Fibroblast of lung (primary cell): Measurements from ENCODE around the gene SEC24D. TPM values are rescaled to one million over a fixed set of nuclear protein-coding genes. Genes with fewer than 3 reads are reported as not detected.

ENCODE experiments used
- DNase-seq, 2 donors: peaks; one replicate each; pipeline versions ENCODE4 v3.0.0 to v3.0.0-alpha.2; 2010; ENCODE audit warnings: low read depth in 2 of 2
- H2AFZ ChIP-seq: 2 replicates; pipeline ENCODE4 v1.5.1; 2012; ENCODE audit warnings: low read length, control low read depth, inconsistent platforms
- H3K27ac ChIP-seq: 2 replicates; pipeline ENCODE4 v1.5.1; 2011; ENCODE audit warnings: low read length, control low read depth; ENCODE audit not compliant: insufficient read depth
- H3K27me3 ChIP-seq: 2 replicates; pipeline ENCODE4 v1.5.1; 2011; ENCODE audit warnings: mild to moderate bottlenecking, low read length; ENCODE audit not compliant: control insufficient read depth, insufficient read depth
- H3K36me3 ChIP-seq: 2 replicates; pipeline ENCODE4 v1.5.1; 2011; ENCODE audit warnings: low read length; ENCODE audit not compliant: control insufficient read depth, insufficient read depth
- H3K4me1 ChIP-seq: 2 replicates; pipeline ENCODE4 v1.5.1; 2011; ENCODE audit warnings: low read length; ENCODE audit not compliant: control insufficient read depth, insufficient read depth; ENCODE audit errors: extremely low read depth
- H3K4me2 ChIP-seq: 2 replicates; pipeline ENCODE4 v1.5.1; 2011; ENCODE audit warnings: low read length, control low read depth; ENCODE audit not compliant: insufficient read depth; ENCODE audit errors: extremely low read depth
- H3K4me3 ChIP-seq, 4 experiments: fragments of 200-600 bp in 1 of 4; sonication (generic) in 1 of 4; replicated peaks in 1 of 4; 2 replicates each; pipeline ENCODE4 v1.5.1; 2011 to 2016; ENCODE audit warnings: low read length in 4 of 4, low read depth in 3 of 4, mild to moderate bottlenecking in 3 of 4, control low read depth in 2 of 4, inconsistent platforms in 1 of 4, mixed read lengths in 1 of 4; ENCODE audit not compliant: insufficient read depth in 1 of 4; ENCODE audit errors: control extremely low read depth in 1 of 4
- H3K79me2 ChIP-seq: 2 replicates; pipeline ENCODE4 v1.5.1; 2012; ENCODE audit warnings: mild to moderate bottlenecking, low read length, inconsistent platforms; ENCODE audit not compliant: control insufficient read depth, insufficient read depth
- H3K9ac ChIP-seq: 2 replicates; pipeline ENCODE4 v1.5.1; 2011; ENCODE audit warnings: mild to moderate bottlenecking, low read length, control low read depth; ENCODE audit not compliant: insufficient read depth
- H3K9me3 ChIP-seq: 2 replicates; pipeline ENCODE4 v1.5.1; 2012; ENCODE audit warnings: low read depth, low read length; ENCODE audit not compliant: control insufficient read depth, insufficient read depth
- H4K20me1 ChIP-seq: 2 replicates; pipeline ENCODE4 v1.5.1; 2011; ENCODE audit warnings: low read length; ENCODE audit not compliant: control insufficient read depth, insufficient read depth; ENCODE audit errors: extremely low read depth
- CTCF ChIP-seq, 2 donors: IDR thresholded peaks in 1 of 2; conservative IDR thresholded peaks in 1 of 2; 1 replicate in 1 of 2; 2 replicates in 1 of 2; pipeline ENCODE4 v1.5.1; 2011 to 2012; ENCODE audit warnings: low read length in 2 of 2, control low read depth in 1 of 2, inconsistent platforms in 1 of 2, low read depth in 1 of 2, mild to moderate bottlenecking in 1 of 2
- EZH2 ChIP-seq: IDR thresholded peaks from 2 replicates; pipeline ENCODE4 v1.5.1; 2012; ENCODE audit warnings: low read length, control low read depth, mild to moderate bottlenecking; ENCODE audit errors: missing control alignments
- polyA plus RNA-seq, 2 donors: library from polyadenylated mRNA; depleted of rRNA in 1 of 2; stranded (reverse) in 1 of 2; unstranded in 1 of 2; fragments of >200 nt; gene quantifications; 2 replicates each; pipeline ENCODE4 v1.2.1, GENCODE V29; 2011 to 2012; ENCODE audit warnings: missing spikeins in 1 of 2
- total RNA-seq: library from RNA; depleted of rRNA; stranded (reverse); fragments of >200 nt; gene quantifications from 2 replicates; pipeline ENCODE4 v1.2.1, GENCODE V29; 2014

SEC24D gene
- total and polyA plus RNA-seq, 2 donors (not counting 1 experiment from before 2014, with no cell fraction given), result 64.6 to 105 TPM

GRCh38 chr4:118803253-118803652 is 32.7 kb downstream of the SEC24D start:
- H3K79me2 ChIP-seq, result peaks cover 46% of the 10 kb centered on the region

GRCh38 chr4:118801895-118802575 is 33.9 kb downstream of the SEC24D start:
- H2AFZ ChIP-seq, result no peak overlapping the region
- H4K20me1 ChIP-seq, result peaks cover 2% of the 10 kb centered on the region
- H3K4me3 ChIP-seq, result no peak overlapping the region
- H3K27me3 ChIP-seq, result no peaks in the 10 kb centered on the region
- H3K9me3 ChIP-seq, result no peaks in the 10 kb centered on the region
- no peaks in the 10 kb centered on the region for H3K4me1 ChIP-seq
- peaks cover 35% of the 10 kb centered on the region for H3K79me2 ChIP-seq
- no peak overlapping the region for H3K4me2 ChIP-seq
- H3K9ac ChIP-seq, result no peak overlapping the region
- peaks cover 31% of the 10 kb centered on the region for H3K36me3 ChIP-seq
- no peak for DNase-seq
- TF ChIP-seq CTCF (conservative IDR thresholded peaks at IDR 0.05 in 1 of 2, IDR thresholded peaks at IDR 0.05 in 1 of 2; ENCODE audit: low read depth in 1 of 2, low read length in 2 of 2) (no peak), EZH2 (no peak)
- no peak overlapping the region for H3K27ac ChIP-seq

More at GRCh38 chr4:118803253-118803652, 32.7 kb downstream of the SEC24D start:
- H3K9me3 ChIP-seq, result no peaks in the 10 kb centered on the region
- no peak overlapping the region for H3K4me3 ChIP-seq
- H3K27ac ChIP-seq, result no peak overlapping the region
- TF ChIP-seq EZH2 (no peak), CTCF (conservative IDR thresholded peaks at IDR 0.05 in 1 of 2, IDR thresholded peaks at IDR 0.05 in 1 of 2; ENCODE audit: low read depth in 1 of 2, low read length in 2 of 2) (no peak)
- no peak overlapping the region for H3K9ac ChIP-seq
- H3K4me1 ChIP-seq, result no peaks in the 10 kb centered on the region
- peaks cover 30% of the 10 kb centered on the region for H3K36me3 ChIP-seq
- H2AFZ ChIP-seq, result no peak overlapping the region
- no peaks in the 10 kb centered on the region for H3K27me3 ChIP-seq
- no peak for DNase-seq
- H4K20me1 ChIP-seq, result peaks cover 2% of the 10 kb centered on the region
- H3K4me2 ChIP-seq, result no peak overlapping the region

GRCh38 chr4:118799231-118799942 is 36.5 kb downstream of the SEC24D start:
- DNase-seq, result no peak
- Histone ChIP-seq H3K27ac (no peak overlapping the region), H3K9ac (no peak overlapping the region), H4K20me1 (peaks cover 2% of the 10 kb centered on the region), H3K36me3 (peaks cover 29% of the 10 kb centered on the region), H3K4me2 (no peak overlapping the region), H3K4me1 (no peaks in the 10 kb centered on the region), H2AFZ (no peak overlapping the region), H3K79me2 (peaks cover 34% of the 10 kb centered on the region), H3K4me3 (no peak overlapping the region), H3K27me3 (no peaks in the 10 kb centered on the region), H3K9me3 (no peaks in the 10 kb centered on the region)
- TF ChIP-seq CTCF (conservative IDR thresholded peaks at IDR 0.05 in 1 of 2, IDR thresholded peaks at IDR 0.05 in 1 of 2; ENCODE audit: low read depth in 1 of 2, low read length in 2 of 2) (no peak), EZH2 (no peak)
